OCI-LY7 (cell line): ENCODE measurements around the gene NDC1.

ENCODE experiments used
- EZH2phosphoT487 ChIP-seq: fragments of 200-600 bp; sonication (generic); IDR thresholded peaks from 2 replicates; pipeline ENCODE4 v1.6.1; 2018; ENCODE audit warnings: low read depth, borderline replicate concordance, mild to moderate bottlenecking, mixed run types, antibody characterized with exemption, low read length, moderate library complexity, mixed read lengths
- TF ChIP-seq, protein P1 (sequence below): fragments of 200-600 bp; sonication (generic); conservative IDR thresholded peaks from 2 replicates; pipeline ENCODE4 v1.5.1; 2014; ENCODE audit warnings: mild to moderate bottlenecking, antibody characterized with exemption, low read length, moderate library complexity, mixed read lengths

DNA sequence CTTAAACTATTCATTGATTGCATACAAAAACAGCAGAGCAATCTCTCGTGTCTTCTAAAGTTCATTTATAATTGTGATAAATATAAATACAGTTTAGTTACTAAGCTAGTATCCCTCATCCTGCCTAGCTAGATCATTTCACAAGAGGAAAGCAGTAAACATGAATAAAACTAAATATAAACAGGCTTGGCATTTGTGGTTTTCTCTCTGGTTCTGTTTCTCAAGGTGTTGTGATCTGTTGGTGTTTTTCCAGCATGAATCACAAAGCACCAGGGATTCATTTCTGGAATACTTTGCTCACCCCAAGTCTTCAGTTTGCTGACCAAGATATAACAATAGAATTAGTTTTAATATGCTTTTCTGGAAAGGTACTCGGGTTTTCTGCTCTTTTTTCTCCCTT lies 66.4 kb downstream of the NDC1 start:
- TF ChIP-seq, protein P1, sequence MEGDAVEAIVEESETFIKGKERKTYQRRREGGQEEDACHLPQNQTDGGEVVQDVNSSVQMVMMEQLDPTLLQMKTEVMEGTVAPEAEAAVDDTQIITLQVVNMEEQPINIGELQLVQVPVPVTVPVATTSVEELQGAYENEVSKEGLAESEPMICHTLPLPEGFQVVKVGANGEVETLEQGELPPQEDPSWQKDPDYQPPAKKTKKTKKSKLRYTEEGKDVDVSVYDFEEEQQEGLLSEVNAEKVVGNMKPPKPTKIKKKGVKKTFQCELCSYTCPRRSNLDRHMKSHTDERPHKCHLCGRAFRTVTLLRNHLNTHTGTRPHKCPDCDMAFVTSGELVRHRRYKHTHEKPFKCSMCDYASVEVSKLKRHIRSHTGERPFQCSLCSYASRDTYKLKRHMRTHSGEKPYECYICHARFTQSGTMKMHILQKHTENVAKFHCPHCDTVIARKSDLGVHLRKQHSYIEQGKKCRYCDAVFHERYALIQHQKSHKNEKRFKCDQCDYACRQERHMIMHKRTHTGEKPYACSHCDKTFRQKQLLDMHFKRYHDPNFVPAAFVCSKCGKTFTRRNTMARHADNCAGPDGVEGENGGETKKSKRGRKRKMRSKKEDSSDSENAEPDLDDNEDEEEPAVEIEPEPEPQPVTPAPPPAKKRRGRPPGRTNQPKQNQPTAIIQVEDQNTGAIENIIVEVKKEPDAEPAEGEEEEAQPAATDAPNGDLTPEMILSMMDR = no peak
- TF ChIP-seq EZH2phosphoT487 = no peak
